Common myeloid progenitor, CD34-positive (primary cell): ENCODE measurements around the gene MAN1A2.
"Not testable (repeated sequence)": the region's sequence is repeated elsewhere in the genome, so short reads cannot be mapped to it uniquely, and the experiment has no call there.

Experiments used
- CTCF ChIA-PET: fragments of 350-600 bp; sonication (Branson Sonifier 250); formaldehyde crosslinking; loops from one replicate; lab custom pipeline; 2021; ENCODE audit warnings: antibody characterized with exemption; lab: Charles Lee
- POLR2A ChIA-PET: fragments of 350-600 bp; sonication (Branson Sonifier 250); formaldehyde crosslinking; loops from one replicate; lab custom pipeline; 2021; ENCODE audit warnings: antibody characterized with exemption; lab: Charles Lee
- DNase-seq, 3 donors: peaks; one replicate each; pipeline versions ENCODE4 v3.0.0 to v3.0.0-alpha.2; 2013
- H3K27ac ChIP-seq, 2 experiments: 1 replicate in 1 of 2; 2 replicates in 1 of 2; pipeline ENCODE4 v1.7.0; 2013; ENCODE audit warnings: inconsistent platforms in 2 of 2, low read length in 2 of 2, mild to moderate bottlenecking in 2 of 2, low read depth in 1 of 2, moderate library complexity in 1 of 2; ENCODE audit not compliant: severe bottlenecking in 2 of 2, insufficient read depth in 1 of 2, poor library complexity in 1 of 2
- H3K27me3 ChIP-seq, 5 experiments: replicated peaks in 2 of 5; 1 replicate in 3 of 5; 2 replicates in 2 of 5; pipeline versions ENCODE4 v1.6.1 to v1.7.0; 2013; ENCODE audit warnings: low read length in 4 of 5, mild to moderate bottlenecking in 2 of 5, moderate library complexity in 2 of 5, inconsistent platforms in 1 of 5; ENCODE audit not compliant: insufficient read depth in 5 of 5, control insufficient read depth in 4 of 5
- H3K36me3 ChIP-seq, 4 experiments: 1 replicate in 2 of 4; 2 replicates in 2 of 4; pipeline versions ENCODE4 v1.6.1 to v1.7.0; 2013; ENCODE audit warnings: low read length in 3 of 4, control low read depth in 1 of 4, mild to moderate bottlenecking in 1 of 4; ENCODE audit not compliant: control insufficient read depth in 4 of 4, insufficient read depth in 4 of 4
- H3K4me1 ChIP-seq, 4 experiments: 1 replicate in 3 of 4; 2 replicates in 1 of 4; pipeline versions ENCODE4 v1.6.1 to v1.7.1; 2013; ENCODE audit warnings: low read length in 3 of 4, mild to moderate bottlenecking in 3 of 4, control low read depth in 1 of 4, inconsistent platforms in 1 of 4, moderate library complexity in 1 of 4; ENCODE audit not compliant: control insufficient read depth in 4 of 4, insufficient read depth in 4 of 4; ENCODE audit errors: control extremely low read depth in 1 of 4
- H3K4me3 ChIP-seq, 7 experiments: 1 replicate in 4 of 7; 2 replicates in 3 of 7; pipeline versions ENCODE4 v1.5.1 to v1.7.0; 2013; ENCODE audit warnings: mild to moderate bottlenecking in 7 of 7, low read length in 6 of 7, moderate library complexity in 6 of 7, inconsistent platforms in 2 of 7, low read depth in 2 of 7, control low read depth in 1 of 7; ENCODE audit not compliant: insufficient read depth in 4 of 7, control insufficient read depth in 1 of 7; ENCODE audit errors: extremely low read depth in 1 of 7
- H3K9me3 ChIP-seq, 5 experiments: 1 replicate in 4 of 5; 2 replicates in 1 of 5; pipeline versions ENCODE4 v1.6.1 to v1.7.1; 2013; ENCODE audit warnings: low read length in 4 of 5, mild to moderate bottlenecking in 2 of 5, inconsistent platforms in 1 of 5, low read depth in 1 of 5, moderate library complexity in 1 of 5; ENCODE audit not compliant: control insufficient read depth in 4 of 5, insufficient read depth in 2 of 5; ENCODE audit errors: control extremely low read depth in 1 of 5
- WGBS: methylation state at CpG from one replicate; pipeline ENCODE4 v1.1.5; 2013; ENCODE audit not compliant: insufficient coverage; 5-methylcytosine and 5-hydroxymethylcytosine counted together

The MAN1A2 gene

DNA sequence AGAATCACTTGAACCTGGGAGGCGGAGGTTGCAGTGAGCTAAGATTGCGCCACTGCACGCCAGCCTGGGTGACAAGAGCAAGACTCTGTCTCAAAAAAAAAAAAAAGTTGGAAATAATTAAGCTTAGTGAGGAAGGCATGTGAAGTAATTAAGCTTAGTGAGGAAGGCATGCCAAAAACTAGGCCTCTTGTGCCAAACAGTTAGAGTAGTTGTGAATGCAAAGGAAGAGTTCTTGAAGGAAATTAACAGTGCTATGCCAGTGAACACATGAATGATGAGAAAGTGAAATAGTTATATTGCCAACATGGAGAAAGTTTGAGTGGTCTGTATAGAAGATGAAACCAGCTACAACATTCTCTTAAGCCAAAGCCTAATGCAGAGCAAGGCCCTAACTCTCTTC, 85.0 kb downstream of the MAN1A2 start:
- Histone ChIP-seq H3K36me3 (peaks cover 0 to 40% (median 7%) of the 10 kb centered on the region in 4 experiments), H3K9me3 (peaks cover 2 to 19% (median 6%) of the 10 kb centered on the region in 5 experiments), H3K4me3 (no peak overlapping the region), H3K4me1 (no peaks in the 10 kb centered on the region), H3K27ac (no peak overlapping the region), H3K27me3 (no peaks in the 10 kb centered on the region)
- POLR2A ChIA-PET = no interaction called here
- CTCF ChIA-PET = interaction anchor here (1.1 to 1.2 kb wide), 2 partner anchors 10 to 35 kb away, joined by 3 read pairs; no protein-coding TSS in a partner anchor
- no peak for DNase-seq
- WGBS = 100% methylated on average over 3 of the region's 3 CpGs

DNA sequence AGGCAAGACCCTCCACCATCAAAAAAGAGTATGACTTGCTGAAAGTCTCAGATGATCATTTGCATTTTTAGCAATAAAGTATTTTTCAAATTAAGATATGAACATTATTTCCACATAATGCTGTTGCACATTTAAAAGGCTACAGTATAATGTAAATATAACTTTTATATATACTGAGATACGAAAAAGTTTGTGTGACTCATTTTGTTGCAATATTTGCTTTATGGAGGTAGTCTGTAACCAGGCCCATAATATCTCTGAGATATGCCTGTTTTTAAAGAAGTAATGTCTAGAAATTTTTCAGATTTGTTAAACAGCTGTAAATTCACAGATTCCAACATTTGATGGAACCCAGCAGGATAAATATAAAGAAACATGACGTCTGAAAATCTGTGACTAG, 86.7 kb downstream of the MAN1A2 start:
- DNase-seq = no peak
- no peaks in the 10 kb centered on the region for H3K4me1 ChIP-seq
- POLR2A ChIA-PET = no interaction called here
- no peak overlapping the region for H3K27ac ChIP-seq
- no CpG with 5 or more reads among the region's 2 CpGs for WGBS
- H3K27me3 ChIP-seq = no peaks in the 10 kb centered on the region
- CTCF ChIA-PET = no interaction called here
- H3K9me3 ChIP-seq = peaks cover 0 to 13% (median 4%) of the 10 kb centered on the region in 5 experiments
- no peak overlapping the region for H3K4me3 ChIP-seq
- peaks cover 0 to 33% (median 6%) of the 10 kb centered on the region in 4 experiments for H3K36me3 ChIP-seq

DNA sequence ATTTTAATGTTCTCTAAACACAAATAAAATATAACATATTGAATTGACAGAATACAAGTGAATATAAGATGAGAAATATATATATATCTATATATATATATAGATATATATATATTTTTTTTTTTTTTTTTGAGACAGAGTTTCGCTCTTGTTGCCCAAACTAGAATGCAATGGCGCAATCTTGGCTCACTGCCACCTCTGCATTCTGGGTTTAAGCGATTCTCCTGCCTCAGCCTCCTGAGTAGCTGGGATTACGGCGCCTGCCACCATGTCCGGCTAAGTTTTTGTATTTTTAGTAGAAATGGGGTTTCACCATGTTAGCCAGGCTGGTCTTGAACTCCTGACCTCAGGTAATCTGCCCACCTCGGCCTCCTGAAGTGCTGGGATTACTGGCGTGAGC, 91.2 kb downstream of the MAN1A2 start:
- H3K27ac ChIP-seq, H3K9me3 ChIP-seq, DNase-seq, CTCF ChIA-PET, POLR2A ChIA-PET, H3K4me1 ChIP-seq, H3K27me3 ChIP-seq, H3K36me3 ChIP-seq, H3K4me3 ChIP-seq: not testable (repeated sequence)
- 100% methylated on average over 3 of the region's 8 CpGs for WGBS

DNA sequence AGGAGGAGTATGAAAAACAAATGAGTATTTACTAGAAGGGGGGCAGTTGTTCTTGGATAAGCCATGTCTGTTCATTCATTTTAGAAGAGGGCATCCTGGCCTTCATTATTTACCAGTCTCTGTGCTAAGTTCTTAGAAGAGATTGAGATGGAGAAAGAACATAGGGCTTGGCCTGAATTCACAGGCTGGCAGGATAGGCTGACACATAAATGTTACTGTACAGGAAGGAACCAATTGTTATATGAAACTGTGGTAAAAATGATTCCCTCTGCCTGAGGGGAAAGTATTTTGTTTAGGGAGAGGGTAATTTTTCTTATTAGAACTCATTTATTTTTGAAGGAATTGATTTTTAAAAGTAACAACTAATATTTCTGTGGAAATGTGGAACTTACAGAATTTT, 99.5 kb downstream of the MAN1A2 start:
- Histone ChIP-seq H3K27ac (no peak overlapping the region), H3K4me1 (no peaks in the 10 kb centered on the region), H3K36me3 (peaks cover 7 to 20% (median 8%) of the 10 kb centered on the region in 4 experiments), H3K27me3 (no peaks in the 10 kb centered on the region), H3K9me3 (peaks cover 0 to 2% (median 0%) of the 10 kb centered on the region in 5 experiments), H3K4me3 (no peak overlapping the region)
- CTCF ChIA-PET = no interaction called here
- DNase-seq = no peak
- POLR2A ChIA-PET = no interaction called here

- Histone ChIP-seq H3K4me1 (no peaks in the 10 kb centered on the region), H3K27me3 (no peaks in the 10 kb centered on the region), H3K36me3 (peaks cover 7 to 20% (median 8%) of the 10 kb centered on the region in 4 experiments), H3K27ac (no peak overlapping the region), H3K9me3 (peaks cover 0 to 2% (median 0%) of the 10 kb centered on the region in 5 experiments), H3K4me3 (no peak overlapping the region)
- ChIA-PET CTCF (no interaction called here), POLR2A (no interaction called here)
- no peak for DNase-seq
- no CpG with 5 or more reads among the region's 1 CpG for WGBS
Observed at GRCh38 chr1:117467336-117467735, 100.1 kb downstream of the MAN1A2 start.

DNA sequence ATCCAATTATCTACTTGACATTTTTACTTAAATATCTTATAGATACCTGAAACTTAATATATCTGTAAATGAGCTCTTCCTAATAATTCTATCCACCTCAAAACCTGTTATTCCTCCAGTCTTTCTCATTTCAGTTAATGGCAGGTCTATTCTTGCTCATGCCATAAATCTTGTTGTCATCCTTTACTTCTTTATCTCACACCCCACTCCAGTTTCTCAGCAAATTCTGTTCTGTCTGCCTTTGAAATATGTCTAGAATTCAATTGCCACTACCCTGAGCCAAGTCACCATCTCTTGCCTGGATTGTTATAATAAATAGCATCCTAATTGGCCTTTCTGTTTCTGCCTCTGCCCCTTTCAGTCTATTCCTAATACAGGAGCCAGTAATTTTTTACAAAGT, 105.8 kb downstream of the MAN1A2 start:
- Histone ChIP-seq H3K9me3 (peaks cover 0 to 10% (median 0%) of the 10 kb centered on the region in 5 experiments), H3K27me3 (no peaks in the 10 kb centered on the region), H3K4me1 (no peaks in the 10 kb centered on the region), H3K4me3 (no peak overlapping the region), H3K27ac (no peak overlapping the region), H3K36me3 (peaks cover 0 to 30% (median 3%) of the 10 kb centered on the region in 4 experiments)
- POLR2A ChIA-PET = no interaction called here
- DNase-seq = no peak
- CTCF ChIA-PET = no interaction called here

DNA sequence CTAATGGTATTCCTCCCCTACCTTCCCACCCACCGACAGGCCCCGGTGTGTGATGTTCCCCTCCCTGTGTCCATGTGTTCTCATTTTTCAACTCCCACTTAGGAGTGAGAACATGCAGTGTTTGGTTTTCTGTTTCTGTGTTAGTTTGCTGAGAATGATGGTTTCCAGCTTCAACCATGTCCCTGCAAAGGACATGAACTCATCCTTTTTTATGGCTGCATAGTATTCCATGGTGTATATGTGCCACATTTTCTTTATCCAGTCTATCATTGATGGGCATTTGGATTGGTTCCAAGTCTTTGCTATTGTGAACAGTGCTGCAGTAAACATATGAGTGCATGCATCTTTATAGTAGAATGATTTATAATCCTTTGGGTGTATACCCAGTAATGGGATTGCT, 108.2 kb downstream of the MAN1A2 start:
- H3K9me3 ChIP-seq, H3K4me1 ChIP-seq, H3K27me3 ChIP-seq, POLR2A ChIA-PET, H3K4me3 ChIP-seq, H3K27ac ChIP-seq, CTCF ChIA-PET, DNase-seq: not testable (repeated sequence)
- H3K36me3 ChIP-seq = peaks cover 0 to 13% (median 0%) of the 10 kb centered on the region in 4 experiments
- WGBS = no CpG with 5 or more reads among the region's 2 CpGs
